AG08395 (cell line): Measurements from ENCODE around the gene SORCS2.

Experiments
- DNase-seq: peaks from one replicate; pipeline ENCODE4 v3.0.0; 2012; ENCODE audit warnings: mixed read lengths, low spot score

SORCS2 gene

GRCh38 chr4:7618361-7618760, 426.0 kb downstream of the SORCS2 start:
- no peak for DNase-seq

- DNase-seq: no peak
Measured at GRCh38 chr4:7620086-7620813, 427.9 kb downstream of the SORCS2 start.

GRCh38 chr4:7620814-7621176, 428.5 kb downstream of the SORCS2 start:
- DNase-seq: no peak

- DNase-seq: no peak
Measured at GRCh38 chr4:7621252-7622035, 429.1 kb downstream of the SORCS2 start.

GRCh38 chr4:7622371-7622770, 430.0 kb downstream of the SORCS2 start:
- no peak for DNase-seq

- no peak for DNase-seq
Measured at GRCh38 chr4:7623468-7623867, 431.1 kb downstream of the SORCS2 start.

- DNase-seq: no peak
Measured at GRCh38 chr4:7624396-7624980, 432.1 kb downstream of the SORCS2 start.

- DNase-seq: peak; percentile 80
Measured at GRCh38 chr4:7625071-7625470, 432.7 kb downstream of the SORCS2 start.

- no peak for DNase-seq
Measured at GRCh38 chr4:7626531-7626930, 434.2 kb downstream of the SORCS2 start.

- DNase-seq: no peak
Measured at GRCh38 chr4:7627251-7628250, 435.2 kb downstream of the SORCS2 start.

- no peak for DNase-seq
Measured at GRCh38 chr4:7628432-7628831, 436.1 kb downstream of the SORCS2 start.

- no peak for DNase-seq
Measured at GRCh38 chr4:7629501-7630254, 437.3 kb downstream of the SORCS2 start.

GRCh38 chr4:7630568-7631287, 438.4 kb downstream of the SORCS2 start:
- peak; percentile 91 for DNase-seq

GRCh38 chr4:7631288-7632014, 439.1 kb downstream of the SORCS2 start:
- DNase-seq: no peak

GRCh38 chr4:7632341-7632740, 440.0 kb downstream of the SORCS2 start:
- DNase-seq: no peak

- no peak for DNase-seq
Measured at GRCh38 chr4:7632971-7633370, 440.6 kb downstream of the SORCS2 start.

GRCh38 chr4:7634661-7635251, 442.4 kb downstream of the SORCS2 start:
- no peak for DNase-seq

- DNase-seq: no peak
Measured at GRCh38 chr4:7635445-7636239, 443.3 kb downstream of the SORCS2 start.

GRCh38 chr4:7636240-7636508, 443.8 kb downstream of the SORCS2 start:
- DNase-seq: no peak
